Liver (tissue), 9 donors: Measurements from ENCODE around the gene TMUB1. TPM values are rescaled to one million over a fixed set of nuclear protein-coding genes. Genes with fewer than 3 reads are reported as not detected.

ENCODE experiments used
- DNase-seq: peaks from one replicate; pipeline ENCODE4 v3.0.0-alpha.2; 2017; ENCODE audit warnings: low spot score
- H3K27ac ChIP-seq, 2 donors: one replicate each; pipeline ENCODE4 v1.7.0; 2013; ENCODE audit warnings: inconsistent platforms in 2 of 2, low read length in 2 of 2, control low read depth in 1 of 2, low read depth in 1 of 2, mild to moderate bottlenecking in 1 of 2
- H3K27me3 ChIP-seq, 4 donors: one replicate each; pipeline versions ENCODE4 v1.6.1 to v1.7.0; 2013; ENCODE audit warnings: low read length in 3 of 4, inconsistent platforms in 1 of 4, mild to moderate bottlenecking in 1 of 4, moderate library complexity in 1 of 4; ENCODE audit not compliant: control insufficient read depth in 4 of 4, insufficient read depth in 4 of 4
- H3K36me3 ChIP-seq, 4 donors: one replicate each; pipeline versions ENCODE4 v1.6.1 to v1.7.0; 2013; ENCODE audit warnings: low read length in 3 of 4, mild to moderate bottlenecking in 3 of 4, low read depth in 1 of 4, moderate library complexity in 1 of 4; ENCODE audit not compliant: control insufficient read depth in 4 of 4, insufficient read depth in 3 of 4
- H3K4me1 ChIP-seq, 4 donors: one replicate each; pipeline versions ENCODE4 v1.6.1 to v1.7.0; 2013; ENCODE audit warnings: low read length in 3 of 4, mild to moderate bottlenecking in 3 of 4, moderate library complexity in 1 of 4; ENCODE audit not compliant: control insufficient read depth in 4 of 4, insufficient read depth in 4 of 4
- H3K4me3 ChIP-seq, 3 donors: one replicate each; pipeline versions ENCODE4 v1.6.1 to v1.7.0; 2013; ENCODE audit warnings: low read length in 3 of 3, control low read depth in 1 of 3, low read depth in 1 of 3, mild to moderate bottlenecking in 1 of 3
- H3K9ac ChIP-seq, 2 donors: one replicate each; pipeline ENCODE4 v1.7.0; 2013; ENCODE audit warnings: low read length in 2 of 2, mild to moderate bottlenecking in 2 of 2, moderate library complexity in 2 of 2, control low read depth in 1 of 2, low read depth in 1 of 2
- H3K9me3 ChIP-seq, 4 donors: one replicate each; pipeline versions ENCODE4 v1.6.1 to v1.7.0; 2013; ENCODE audit warnings: low read length in 3 of 4; ENCODE audit not compliant: control insufficient read depth in 4 of 4
- ATF3 ChIP-seq: IDR thresholded peaks from 2 replicates; pipeline ENCODE4 v1.6.1; 2016; ENCODE audit warnings: antibody characterized with exemption
- EGR1 ChIP-seq, 2 donors: IDR thresholded peaks; 2 replicates each; pipeline ENCODE4 v1.6.1; 2016 to 2018; ENCODE audit warnings: antibody characterized with exemption in 2 of 2, low read depth in 2 of 2
- FOXA1 ChIP-seq: IDR thresholded peaks from 2 replicates; pipeline ENCODE4 v1.6.1; 2016; ENCODE audit warnings: antibody characterized with exemption
- HNF4G ChIP-seq: IDR thresholded peaks from 2 replicates; pipeline ENCODE4 v1.6.1; 2016; ENCODE audit warnings: antibody characterized with exemption
- JUND ChIP-seq, 2 donors: IDR thresholded peaks; 2 replicates each; pipeline ENCODE4 v1.6.1; 2016; ENCODE audit warnings: antibody characterized with exemption in 2 of 2
- REST ChIP-seq: IDR thresholded peaks from 2 replicates; pipeline ENCODE4 v1.6.1; 2016; ENCODE audit warnings: antibody characterized with exemption, mild to moderate bottlenecking
- RXRA ChIP-seq, 2 donors: IDR thresholded peaks; 2 replicates each; pipeline ENCODE4 v1.6.1; 2017 to 2018; ENCODE audit warnings: antibody characterized with exemption in 2 of 2, mild to moderate bottlenecking in 1 of 2
- YY1 ChIP-seq: IDR thresholded peaks from 2 replicates; pipeline ENCODE4 v1.6.1; 2016; ENCODE audit warnings: antibody characterized with exemption, mild to moderate bottlenecking
- ZBTB33 ChIP-seq: IDR thresholded peaks from 2 replicates; pipeline ENCODE4 v1.6.1; 2016; ENCODE audit warnings: antibody characterized with exemption
- WGBS: extraction: QIAGEN DNeasy Blood & Tissue Kit; methylation state at CpG from one replicate; pipeline ENCODE4 v1.1.7; 2013; 5-methylcytosine and 5-hydroxymethylcytosine counted together
- polyA plus RNA-seq, 2 donors: library from polyadenylated mRNA; stranded (reverse) in 1 of 2; unstranded in 1 of 2; fragments of 200-250 nt in 1 of 2; fragments of >200 nt in 1 of 2; fragmentation: Nextera tagmentation in 1 of 2; extraction: Ambion mirVana in 1 of 2; gene quantifications; one replicate each; pipeline versions ENCODE4 v1.2.1 to v1.2.3, GENCODE V29; 2013 to 2015
- total RNA-seq, 2 donors: library from RNA; depleted of rRNA; stranded (reverse); fragments of >200 nt; gene quantifications; one replicate each; pipeline ENCODE4 v1.2.3, GENCODE V29; 2014
- TF ChIP-seq, protein P1 (sequence below): fragments of 150-350 bp; IDR thresholded peaks from 2 replicates; pipeline ENCODE4 v1.5.1; 2017; ENCODE audit warnings: improper control_type of control experiment, low read depth, low read length; ENCODE audit not compliant: missing input control
- TF ChIP-seq, protein P2 (sequence below): IDR thresholded peaks from 2 replicates; pipeline ENCODE4 v1.6.1; 2016; ENCODE audit warnings: antibody characterized with exemption
- donor health status: healthy.
- donor health status: healthy.
- donor health status: healthy.
- donor health status: healthy.
- donor health status: healthy.

TMUB1 gene
- total and polyA plus RNA-seq, 4 donors: 15.1 to 51.7 (median 30.5) TPM

GRCh38 chr7:151047976-151048815 lies 35.1 kb downstream of the TMUB1 start, which contains the start of gene ASIC3:
ASIC3 (plus strand) TSS chr7:151048531; CDS start chr7:151048886, 355 bp downstream.
- no peak for DNase-seq

More at GRCh38 chr7:151047976-151048815, 35.1 kb downstream of the TMUB1 start, which contains the start of gene ASIC3:
- TF ChIP-seq JUND (IDR thresholded peaks at IDR 0.05): no peak
- no peak for TF ChIP-seq REST
- no peak for TF ChIP-seq EGR1 (IDR thresholded peaks at IDR 0.05; ENCODE audit: low read depth in 2 of 2)
- TF ChIP-seq ATF3: no peak
- TF ChIP-seq YY1: no peak
- TF ChIP-seq ZBTB33: no peak
- TF ChIP-seq HNF4G: no peak
- TF ChIP-seq, protein P1, sequence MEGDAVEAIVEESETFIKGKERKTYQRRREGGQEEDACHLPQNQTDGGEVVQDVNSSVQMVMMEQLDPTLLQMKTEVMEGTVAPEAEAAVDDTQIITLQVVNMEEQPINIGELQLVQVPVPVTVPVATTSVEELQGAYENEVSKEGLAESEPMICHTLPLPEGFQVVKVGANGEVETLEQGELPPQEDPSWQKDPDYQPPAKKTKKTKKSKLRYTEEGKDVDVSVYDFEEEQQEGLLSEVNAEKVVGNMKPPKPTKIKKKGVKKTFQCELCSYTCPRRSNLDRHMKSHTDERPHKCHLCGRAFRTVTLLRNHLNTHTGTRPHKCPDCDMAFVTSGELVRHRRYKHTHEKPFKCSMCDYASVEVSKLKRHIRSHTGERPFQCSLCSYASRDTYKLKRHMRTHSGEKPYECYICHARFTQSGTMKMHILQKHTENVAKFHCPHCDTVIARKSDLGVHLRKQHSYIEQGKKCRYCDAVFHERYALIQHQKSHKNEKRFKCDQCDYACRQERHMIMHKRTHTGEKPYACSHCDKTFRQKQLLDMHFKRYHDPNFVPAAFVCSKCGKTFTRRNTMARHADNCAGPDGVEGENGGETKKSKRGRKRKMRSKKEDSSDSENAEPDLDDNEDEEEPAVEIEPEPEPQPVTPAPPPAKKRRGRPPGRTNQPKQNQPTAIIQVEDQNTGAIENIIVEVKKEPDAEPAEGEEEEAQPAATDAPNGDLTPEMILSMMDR: no peak
- TF ChIP-seq, protein P2, sequence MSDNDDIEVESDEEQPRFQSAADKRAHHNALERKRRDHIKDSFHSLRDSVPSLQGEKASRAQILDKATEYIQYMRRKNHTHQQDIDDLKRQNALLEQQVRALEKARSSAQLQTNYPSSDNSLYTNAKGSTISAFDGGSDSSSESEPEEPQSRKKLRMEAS: no peak
- no peak for TF ChIP-seq FOXA1
- TF ChIP-seq RXRA (IDR thresholded peaks at IDR 0.05): no peak
- Histone ChIP-seq H3K9me3 (no peaks in the 10 kb centered on the region), H3K4me3 (no peak within 1 kb of the TSS), H3K27ac (no peak within 1 kb of the TSS), H3K9ac (no peak within 1 kb of the TSS), H3K4me1 (peaks cover 0 to 2% (median 0%) of the 10 kb centered on the region in 4 donors), H3K36me3 (peaks cover 0 to 8% (median 0%) of the 10 kb centered on the region in 4 donors), H3K27me3 (no peaks in the 10 kb centered on the region)
- 79% methylated on average over 22 of the region's 22 CpGs for WGBS
